Stimulated activated CD4-positive, alpha-beta T cell treated with anti-CD3 and anti-CD28 coated beads, Interleukin-12 subunit alpha, Interleukin-12 subunit beta, amount 100 ng/mL, for 4 hours (primary cell): Measurements from ENCODE around the gene SLC6A9.
A peak's percentile ranks its signal among the peaks of the same experiment; 100 is the strongest.

Experiments
- DNase-seq: peaks from one replicate; pipeline ENCODE4 v3.0.0-alpha.2; 2020

The SLC6A9 gene

GRCh38 chr1:44031252-44032169 is at the start of gene SLC6A9:
Gene SLC6A9 (minus strand): TSS chr1:44031462. CDS start chr1:44024277, 7,185 bp downstream.
- peak; percentile 54 for DNase-seq

- DNase-seq, result no peak
Measured at GRCh38 chr1:44079566-44079965, 48.3 kb upstream of the SLC6A9 start.

GRCh38 chr1:44078104-44078503 is 46.8 kb upstream of the SLC6A9 start:
- no peak for DNase-seq

- no peak for DNase-seq
Measured at GRCh38 chr1:44077421-44077820, 46.2 kb upstream of the SLC6A9 start.

- no peak for DNase-seq
Measured at GRCh38 chr1:44076066-44076465, 44.8 kb upstream of the SLC6A9 start.

- DNase-seq, result no peak
Measured at GRCh38 chr1:44074415-44074814, 43.2 kb upstream of the SLC6A9 start.

- DNase-seq, result no peak
Measured at GRCh38 chr1:44073528-44073927, 42.3 kb upstream of the SLC6A9 start.

GRCh38 chr1:44072821-44073220 is 41.6 kb upstream of the SLC6A9 start:
- DNase-seq, result no peak

- DNase-seq, result no peak
Measured at GRCh38 chr1:44072204-44072603, 40.9 kb upstream of the SLC6A9 start.

- no peak for DNase-seq
Measured at GRCh38 chr1:44071461-44071860, 40.2 kb upstream of the SLC6A9 start.

- DNase-seq, result no peak
Measured at GRCh38 chr1:44068442-44068921, 37.2 kb upstream of the SLC6A9 start.

GRCh38 chr1:44067266-44068250 is 36.3 kb upstream of the SLC6A9 start:
- DNase-seq, result no peak

- no peak for DNase-seq
Measured at GRCh38 chr1:44062656-44063179, 31.5 kb upstream of the SLC6A9 start.

GRCh38 chr1:44061857-44062256 is 30.6 kb upstream of the SLC6A9 start:
- no peak for DNase-seq

- DNase-seq, result no peak
Measured at GRCh38 chr1:44060830-44061267, 29.6 kb upstream of the SLC6A9 start.

- DNase-seq, result no peak
Measured at GRCh38 chr1:44059664-44060355, 28.5 kb upstream of the SLC6A9 start.

- no peak for DNase-seq
Measured at GRCh38 chr1:44059212-44059611, 27.9 kb upstream of the SLC6A9 start.

- DNase-seq, result no peak
Measured at GRCh38 chr1:44057293-44057692, 26.0 kb upstream of the SLC6A9 start.

- no peak for DNase-seq
Measured at GRCh38 chr1:44053394-44053793, 22.1 kb upstream of the SLC6A9 start.

GRCh38 chr1:44050261-44050660 is 19.0 kb upstream of the SLC6A9 start:
- no peak for DNase-seq

- no peak for DNase-seq
Measured at GRCh38 chr1:44049839-44050238, 18.6 kb upstream of the SLC6A9 start.

- DNase-seq, result no peak
Measured at GRCh38 chr1:44048532-44049215, 17.4 kb upstream of the SLC6A9 start.
